NCI-H2171 (cell line): ENCODE measurements around the gene AKNA.

ENCODE experiments used
- DNase-seq: peaks from one replicate; lab custom pipeline; 2025; lab: John Stamatoyannopoulos, UW

Gene AKNA

GRCh38 chr9:114387680-114388356 lies at the start of gene AKNA:
AKNA (minus strand) TSS chr9:114387982; CDS start chr9:114381333, 6,649 bp downstream.
- DNase-seq, result no peak

- DNase-seq, result no peak
These were observed 49.7 kb upstream of the AKNA start for GRCh38 chr9:114437401-114437893.

- peak; percentile 69 for DNase-seq
These were observed 47.1 kb upstream of the AKNA start for GRCh38 chr9:114434878-114435311.

GRCh38 chr9:114433720-114434255 lies 46.0 kb upstream of the AKNA start:
- no peak for DNase-seq

GRCh38 chr9:114433086-114433485 lies 45.3 kb upstream of the AKNA start:
- no peak for DNase-seq

GRCh38 chr9:114432323-114433067 lies 44.7 kb upstream of the AKNA start:
- DNase-seq, result no peak

GRCh38 chr9:114431770-114432169 lies 44.0 kb upstream of the AKNA start:
- no peak for DNase-seq

GRCh38 chr9:114431003-114431402 lies 43.2 kb upstream of the AKNA start:
- no peak for DNase-seq

GRCh38 chr9:114430457-114430856 lies 42.7 kb upstream of the AKNA start:
- peak; percentile 35 for DNase-seq

GRCh38 chr9:114429488-114429887 lies 41.7 kb upstream of the AKNA start:
- no peak for DNase-seq

GRCh38 chr9:114428466-114428865 lies 40.7 kb upstream of the AKNA start:
- DNase-seq, result no peak

- DNase-seq, result no peak
These were observed 39.9 kb upstream of the AKNA start for GRCh38 chr9:114427644-114428043.

- DNase-seq, result no peak
These were observed 38.5 kb upstream of the AKNA start for GRCh38 chr9:114426046-114426948.

- no peak for DNase-seq
These were observed 37.3 kb upstream of the AKNA start for GRCh38 chr9:114425126-114425525.

- DNase-seq, result no peak
These were observed 36.3 kb upstream of the AKNA start for GRCh38 chr9:114424126-114424525.

GRCh38 chr9:114423181-114423580 lies 35.4 kb upstream of the AKNA start:
- no peak for DNase-seq

GRCh38 chr9:114421147-114421546 lies 33.4 kb upstream of the AKNA start:
- DNase-seq, result no peak

- no peak for DNase-seq
These were observed 32.0 kb upstream of the AKNA start for GRCh38 chr9:114419796-114420195.

GRCh38 chr9:114418053-114418452 lies 30.3 kb upstream of the AKNA start:
- no peak for DNase-seq

GRCh38 chr9:114417511-114417910 lies 29.7 kb upstream of the AKNA start:
- no peak for DNase-seq

- no peak for DNase-seq
These were observed 29.1 kb upstream of the AKNA start for GRCh38 chr9:114416906-114417305.

- no peak for DNase-seq
These were observed 28.5 kb upstream of the AKNA start for GRCh38 chr9:114416290-114416689.
